Keratinocyte (primary cell): ENCODE data around the gene KIDINS220. TPM values are rescaled to one million over a fixed set of nuclear protein-coding genes. Genes with fewer than 3 reads are reported as not detected.

Source experiments
- DNase-seq: peaks from one replicate; pipeline ENCODE4 v3.0.0-alpha.2; 2011; ENCODE audit warnings: low read depth, missing footprints, low spot score
- FAIRE-seq: peaks from 2 replicates; lab custom pipeline; 2011; peaks lifted over from hg19 to GRCh38; lab: Jason Lieb, UNC
- H2AFZ ChIP-seq: 2 replicates; pipeline ENCODE4 v1.6.0; 2012; ENCODE audit warnings: low read length, control low read depth, inconsistent platforms; ENCODE audit not compliant: control insufficient read depth
- H3K27ac ChIP-seq: 2 replicates; pipeline ENCODE4 v1.5.1; 2011; ENCODE audit warnings: low read length; ENCODE audit not compliant: control insufficient read depth, insufficient read depth
- H3K27me3 ChIP-seq: 3 replicates; pipeline ENCODE4 v1.6.0; 2011; ENCODE audit warnings: low read length; ENCODE audit not compliant: control insufficient read depth, insufficient read depth; ENCODE audit errors: extremely low read depth
- H3K36me3 ChIP-seq, 2 experiments: 2 replicates in 1 of 2; 3 replicates in 1 of 2; pipeline ENCODE4 v1.5.1; 2011; ENCODE audit warnings: low read length in 2 of 2, mild to moderate bottlenecking in 1 of 2; ENCODE audit not compliant: control insufficient read depth in 2 of 2, insufficient read depth in 2 of 2; ENCODE audit errors: extremely low read depth in 1 of 2
- H3K4me1 ChIP-seq: 3 replicates; pipeline ENCODE4 v1.5.1; 2011; ENCODE audit warnings: low read length; ENCODE audit not compliant: control insufficient read depth, insufficient read depth; ENCODE audit errors: extremely low read depth
- H3K4me2 ChIP-seq: 3 replicates; pipeline ENCODE4 v1.6.0; 2011; ENCODE audit warnings: low read depth, low read length; ENCODE audit not compliant: control insufficient read depth, insufficient read depth; ENCODE audit errors: extremely low read depth
- H3K4me3 ChIP-seq, 3 experiments: fragments of 200-600 bp in 1 of 3; sonication (generic) in 1 of 3; 2 replicates in 2 of 3; 3 replicates in 1 of 3; pipeline ENCODE4 v1.5.1; 2011 to 2016; ENCODE audit warnings: low read length in 3 of 3, mild to moderate bottlenecking in 3 of 3, control low read depth in 2 of 3, inconsistent platforms in 1 of 3, low read depth in 1 of 3, mixed read lengths in 1 of 3, mixed run types in 1 of 3, moderate library complexity in 1 of 3; ENCODE audit not compliant: control insufficient read depth in 2 of 3, insufficient read depth in 2 of 3; ENCODE audit errors: extremely low read depth in 1 of 3
- H3K79me2 ChIP-seq: 2 replicates; pipeline ENCODE4 v1.6.0; 2012; ENCODE audit warnings: low read length; ENCODE audit not compliant: control insufficient read depth, insufficient read depth
- H3K9ac ChIP-seq: 3 replicates; pipeline ENCODE4 v1.6.0; 2011; ENCODE audit warnings: low read length; ENCODE audit not compliant: control insufficient read depth, insufficient read depth; ENCODE audit errors: extremely low read depth
- H3K9me1 ChIP-seq: 3 replicates; pipeline ENCODE4 v1.6.0; 2011; ENCODE audit warnings: low read length; ENCODE audit not compliant: control insufficient read depth, insufficient read depth; ENCODE audit errors: extremely low read depth
- H3K9me3 ChIP-seq: 2 replicates; pipeline ENCODE4 v1.5.1; 2012; ENCODE audit warnings: low read depth, low read length; ENCODE audit not compliant: control insufficient read depth
- H4K20me1 ChIP-seq: 3 replicates; pipeline ENCODE4 v1.6.0; 2011; ENCODE audit warnings: low read length; ENCODE audit not compliant: control insufficient read depth, insufficient read depth; ENCODE audit errors: extremely low read depth
- CTCF ChIP-seq, 3 experiments: IDR thresholded peaks in 1 of 3; conservative IDR thresholded peaks in 1 of 3; optimal IDR thresholded peaks in 1 of 3; 2 replicates in 2 of 3; 3 replicates in 1 of 3; pipeline versions ENCODE3 to v1.5.1; 2011; ENCODE audit warnings: low read length in 3 of 3, mild to moderate bottlenecking in 3 of 3, moderate library complexity in 2 of 3, control low read depth in 1 of 3, inconsistent platforms in 1 of 3; ENCODE audit not compliant: insufficient read depth in 2 of 3; ENCODE audit errors: extremely low read depth in 1 of 3
- EZH2 ChIP-seq: IDR thresholded peaks from one replicate; pipeline ENCODE4 v1.6.1; 2012; ENCODE audit warnings: inconsistent platforms, mild to moderate bottlenecking, low read length, moderate library complexity
- dilution Hi-C: fragments of 300-500 bp; cut with MboI; formaldehyde crosslinking; loops from one replicate; pipeline ENCODE4 v1.7.0; 2020; ENCODE audit warnings: low sequenced_read_pairs; ENCODE audit not compliant: extremely low pct_ligation_motif_present
- polyA plus RNA-seq, 5 experiments: library from polyadenylated mRNA; depleted of rRNA in 3 of 5; stranded (reverse) in 3 of 5; stranded (forward) in 1 of 5; unstranded in 1 of 5; fragments of >200 nt; gene quantifications; 1 replicate in 1 of 5; 2 replicates in 3 of 5; 3 replicates in 1 of 5; pipeline versions ENCODE4 v1.2.1 to v1.2.3, GENCODE V29; 2011 to 2012; ENCODE audit warnings: missing spikeins in 2 of 5, low read depth in 1 of 5, low replicate concordance in 1 of 5

The KIDINS220 gene
- polyA plus RNA-seq, 1 donor (not counting 4 experiments of a cell fraction or from before 2014, with no cell fraction given): 28.8 TPM

- Histone ChIP-seq H3K79me2 (no peaks in the 10 kb centered on the region), H4K20me1 (no peaks in the 10 kb centered on the region), H3K4me1 (peaks cover 34% of the 10 kb centered on the region), H3K4me2 (peak overlapping the region; percentile 94), H3K9me3 (peaks cover 3% of the 10 kb centered on the region), H3K27ac (peak overlapping the region; percentile 19), H2AFZ (peak overlapping the region; percentile 63), H3K9ac (peak overlapping the region; percentile 62), H3K27me3 (peaks cover 39% of the 10 kb centered on the region), H3K4me3 (peak overlapping the region; percentile 29 to 59 (median 34)), H3K36me3 (no peaks in the 10 kb centered on the region), H3K9me1 (no peaks in the 10 kb centered on the region)
- dilution Hi-C loops: no loop called here
- TF ChIP-seq CTCF (optimal IDR thresholded peaks at IDR 0.05 in 1 of 3, IDR thresholded peaks at IDR 0.05 in 1 of 3, conservative IDR thresholded peaks at IDR 0.05 in 1 of 3; ENCODE audit: extremely low read depth in 1 of 3, insufficient read depth in 2 of 3, low read length in 3 of 3) (no peak), EZH2 (no peak)
- DNase-seq (no peak), FAIRE-seq (no peak)
Observed at GRCh38 chr2:8679567-8679826, 157.9 kb downstream of the KIDINS220 start.

Other genes with a start within 250 kb of the KIDINS220 start
- gene ID2, start 155.6 kb downstream of the KIDINS220 start, polyA plus RNA-seq: 3.5 to 14.3 TPM (median 6.3 TPM) in 3 replicates
- 64.2 to 121 TPM (median 79.7 TPM) in 3 replicates for gene MBOAT2, start 166.1 kb upstream of the KIDINS220 start, polyA plus RNA-seq